ENCODE measurements around the gene DAPK2. TPM values are rescaled to one million over a fixed set of nuclear protein-coding genes. Genes with fewer than 3 reads are reported as not detected.

The DAPK2 gene
- total RNA-seq: 3.1 and 4.0 TPM in 2 replicates

DNA sequence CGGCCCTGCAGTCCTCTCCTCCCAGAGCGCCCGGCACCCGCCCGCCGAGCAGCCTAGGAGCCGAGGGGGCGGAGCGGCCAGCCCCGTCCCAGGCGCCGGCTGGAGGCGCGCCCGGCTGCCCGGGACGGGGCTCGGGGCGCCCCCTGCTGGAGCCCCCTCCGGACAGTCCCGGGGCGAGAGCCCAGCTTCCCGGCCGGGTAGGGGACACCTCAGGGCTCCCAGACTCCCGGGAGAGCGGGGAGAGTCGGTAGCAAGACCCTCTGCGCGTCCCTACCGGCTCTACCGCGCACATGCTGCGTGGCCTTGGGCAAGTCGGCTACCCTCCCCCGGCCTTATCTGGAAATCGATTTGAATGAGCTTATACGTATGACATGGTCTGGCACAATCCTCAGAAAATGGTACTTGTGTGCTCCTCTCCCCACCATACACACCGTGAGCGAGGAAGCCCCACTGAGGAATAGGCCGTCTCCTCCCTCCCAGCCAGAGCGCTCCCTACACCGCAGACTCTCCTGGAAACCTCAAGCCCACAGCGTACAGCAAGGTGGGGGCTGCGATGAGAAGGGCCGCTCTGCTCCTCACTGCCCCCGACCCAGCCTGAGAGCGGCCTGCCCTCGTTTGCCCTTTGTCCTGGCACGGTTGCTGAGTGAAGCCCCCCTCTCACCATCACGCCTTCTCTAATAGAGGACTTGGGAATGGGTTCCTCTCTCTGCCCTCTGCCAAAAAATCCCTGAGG is at the start of gene DAPK2:
TSS of gene DAPK2 (minus strand) at position 65 of the 733 bp plus-strand sequence. CDS start 6,224 bp downstream, outside the sequence.

GRCh38 chr15:64093627-64094417 is 47.5 kb upstream of the DAPK2 start, which contains the start of gene CIAO2A:
Gene CIAO2A (minus strand): TSS chr15:64093838. CDS start chr15:64093768, 70 bp downstream.

Other genes with a start within 250 kb of the DAPK2 start
- 84.9 and 104 TPM in 2 replicates for gene HERC1, start 212.5 kb downstream of the DAPK2 start, total RNA-seq
- 84.2 and 98.7 TPM in 2 replicates for gene CIAO2A, start 47.4 kb upstream of the DAPK2 start, total RNA-seq
- 34.0 and 43.1 TPM in 2 replicates for gene SNX1, start 49.5 kb upstream of the DAPK2 start, total RNA-seq
- gene SNX22, start 105.2 kb upstream of the DAPK2 start, total RNA-seq: 0.39 and 0.60 TPM in 2 replicates
- gene PPIB, start 116.5 kb upstream of the DAPK2 start, total RNA-seq: 666 and 692 TPM in 2 replicates